SU-DHL-6 (cell line): ENCODE results near the gene RIPK3.
"Not testable (repeated sequence)": the region's sequence is repeated elsewhere in the genome, so short reads cannot be mapped to it uniquely, and the experiment has no call there.

Source experiments
- H2AFZ ChIP-seq: fragments of 200-600 bp; sonication (generic); 2 replicates; pipeline ENCODE4 v1.6.1; 2014; ENCODE audit warnings: low read depth, mild to moderate bottlenecking, moderate library complexity, mixed read lengths, antibody characterized with exemption, low read length; ENCODE audit not compliant: severe bottlenecking
- H3F3A ChIP-seq: fragments of 200-600 bp; shearing (Covaris generic); 2 replicates; pipeline ENCODE4 v1.6.0; 2016; ENCODE audit warnings: antibody characterized with exemption, mild to moderate bottlenecking; ENCODE audit not compliant: insufficient read depth
- H3K27ac ChIP-seq: fragments of 200-600 bp; sonication (generic); 2 replicates; pipeline ENCODE4 v1.5.1; 2016; ENCODE audit warnings: low read depth, mild to moderate bottlenecking, low read length, moderate library complexity, mixed read lengths
- H3K27me3 ChIP-seq: fragments of 200-600 bp; sonication (generic), shearing (Covaris generic); 2 replicates; pipeline ENCODE4 v1.6.0; 2014; ENCODE audit warnings: mild to moderate bottlenecking, low read length
- H3K36me3 ChIP-seq: fragments of 200-600 bp; sonication (generic); 2 replicates; pipeline ENCODE4 v1.6.1; 2014; ENCODE audit warnings: mild to moderate bottlenecking, low read length, mixed read lengths
- H3K4me2 ChIP-seq: fragments of 300-600, 200-600 bp; shearing (Covaris generic), sonication (generic); 2 replicates; pipeline ENCODE4 v1.6.0; 2014; ENCODE audit warnings: low read length, low read depth, mild to moderate bottlenecking; ENCODE audit not compliant: poor library complexity, severe bottlenecking
- H3K4me3 ChIP-seq: fragments of 200-600 bp; sonication (generic); 2 replicates; pipeline ENCODE4 v1.5.1; 2014; ENCODE audit warnings: antibody characterized with exemption, low read length, mild to moderate bottlenecking, mixed read lengths; ENCODE audit not compliant: insufficient read depth, poor library complexity, severe bottlenecking
- H3K79me2 ChIP-seq: fragments of 200-600 bp; sonication (generic); 2 replicates; pipeline ENCODE4 v1.6.1; 2014; ENCODE audit warnings: mild to moderate bottlenecking, low read length, moderate library complexity; ENCODE audit not compliant: insufficient read depth
- H3K9ac ChIP-seq: fragments of 200-600 bp; sonication (generic); 2 replicates; pipeline ENCODE4 v1.7.0; 2014; ENCODE audit warnings: mild to moderate bottlenecking, low read length
- H3K9me2 ChIP-seq: fragments of 200-600 bp; sonication (generic); replicated peaks from 2 replicates; pipeline ENCODE4 v1.6.1; 2014; ENCODE audit warnings: low read length; ENCODE audit not compliant: insufficient read depth
- H3K9me3 ChIP-seq: fragments of 200-600 bp; sonication (generic); 2 replicates; pipeline ENCODE4 v1.6.1; 2014; ENCODE audit warnings: low read length, mixed read lengths; ENCODE audit not compliant: insufficient read depth
- H4K20me1 ChIP-seq: fragments of 200-600 bp; sonication (generic); 2 replicates; pipeline ENCODE4 v1.6.1; 2014; ENCODE audit warnings: low read depth, mild to moderate bottlenecking, antibody characterized with exemption, low read length, moderate library complexity, mixed read lengths
- EZH2phosphoT487 ChIP-seq: fragments of 200-600 bp; sonication (generic), shearing (Covaris generic); conservative IDR thresholded peaks from 2 replicates; pipeline ENCODE4 v1.6.1; 2018; ENCODE audit warnings: mild to moderate bottlenecking, antibody characterized with exemption, low read length, moderate library complexity, mixed read lengths
- TF ChIP-seq, protein P1 (sequence below): fragments of 200-600 bp; sonication (generic); IDR thresholded peaks from one replicate; pipeline ENCODE4 v1.5.1; 2017; ENCODE audit warnings: antibody characterized with exemption, mild to moderate bottlenecking, low read length, moderate library complexity; ENCODE audit not compliant: insufficient read depth, poor library complexity, severe bottlenecking

The RIPK3 gene

DNA sequence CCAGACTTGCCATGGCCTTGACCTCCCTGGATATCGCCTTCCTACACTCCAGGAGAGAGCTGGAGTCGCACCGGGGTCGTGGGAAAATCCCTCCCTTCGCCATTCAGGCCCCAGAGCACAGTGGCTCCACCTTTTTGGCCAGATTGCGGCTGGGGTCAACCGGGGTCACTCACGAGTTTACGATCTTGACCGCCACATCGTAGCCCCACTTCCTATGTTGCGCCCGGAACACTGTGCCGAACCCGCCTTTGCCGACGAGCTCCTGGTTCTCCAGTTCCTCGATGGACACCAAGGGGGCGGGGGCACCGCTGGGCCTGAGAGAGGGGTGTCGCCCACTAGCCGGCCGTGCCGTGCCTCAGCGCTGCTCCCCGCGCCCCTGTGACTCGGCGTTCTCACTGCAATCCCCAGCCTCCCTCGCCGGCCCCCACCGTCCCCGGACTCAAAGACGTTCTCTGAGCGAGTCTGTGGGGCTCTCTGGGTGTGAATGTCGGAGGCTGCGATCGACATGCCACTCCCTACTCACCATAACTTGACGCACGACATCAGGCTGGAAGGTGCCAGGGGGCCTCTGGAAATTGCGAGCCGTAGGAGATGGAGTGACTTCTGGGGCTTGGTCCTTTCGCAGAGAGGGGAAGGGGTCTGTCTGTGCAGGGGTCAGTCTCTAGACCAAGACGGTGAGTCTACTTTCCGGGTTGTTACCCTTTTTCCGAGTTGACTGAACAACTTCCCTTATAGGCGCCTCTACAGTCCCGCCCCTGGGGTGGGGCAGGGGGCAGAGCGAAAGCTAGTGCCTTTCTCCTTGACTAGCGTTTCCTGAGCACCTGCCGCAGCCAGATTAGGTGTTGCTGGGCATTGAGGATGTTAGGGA is at the start of gene RIPK3:
RIPK3 (minus strand) TSS at position 708 of the 868 bp plus-strand sequence; CDS start at position 543, 165 bp downstream.
- Histone ChIP-seq H3K27me3 (no peaks in the 10 kb centered on the region), H3K27ac (no peak within 1 kb of the TSS), H3K4me3 (peak within 1 kb of the TSS; percentile 58), H3F3A (no peaks in the 10 kb centered on the region), H3K4me2 (peak within 1 kb of the TSS; percentile 73), H3K79me2 (no peaks in the 10 kb centered on the region), H2AFZ (peak within 1 kb of the TSS; percentile 98), H3K9ac (peak within 1 kb of the TSS; percentile 55), H3K9me3 (no peaks in the 10 kb centered on the region), H3K9me2 (no peaks in the 10 kb centered on the region), H4K20me1 (no peaks in the 10 kb centered on the region), H3K36me3 (no peaks in the 10 kb centered on the region)
- TF ChIP-seq, protein P1, sequence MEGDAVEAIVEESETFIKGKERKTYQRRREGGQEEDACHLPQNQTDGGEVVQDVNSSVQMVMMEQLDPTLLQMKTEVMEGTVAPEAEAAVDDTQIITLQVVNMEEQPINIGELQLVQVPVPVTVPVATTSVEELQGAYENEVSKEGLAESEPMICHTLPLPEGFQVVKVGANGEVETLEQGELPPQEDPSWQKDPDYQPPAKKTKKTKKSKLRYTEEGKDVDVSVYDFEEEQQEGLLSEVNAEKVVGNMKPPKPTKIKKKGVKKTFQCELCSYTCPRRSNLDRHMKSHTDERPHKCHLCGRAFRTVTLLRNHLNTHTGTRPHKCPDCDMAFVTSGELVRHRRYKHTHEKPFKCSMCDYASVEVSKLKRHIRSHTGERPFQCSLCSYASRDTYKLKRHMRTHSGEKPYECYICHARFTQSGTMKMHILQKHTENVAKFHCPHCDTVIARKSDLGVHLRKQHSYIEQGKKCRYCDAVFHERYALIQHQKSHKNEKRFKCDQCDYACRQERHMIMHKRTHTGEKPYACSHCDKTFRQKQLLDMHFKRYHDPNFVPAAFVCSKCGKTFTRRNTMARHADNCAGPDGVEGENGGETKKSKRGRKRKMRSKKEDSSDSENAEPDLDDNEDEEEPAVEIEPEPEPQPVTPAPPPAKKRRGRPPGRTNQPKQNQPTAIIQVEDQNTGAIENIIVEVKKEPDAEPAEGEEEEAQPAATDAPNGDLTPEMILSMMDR = no peak
- no peak for TF ChIP-seq EZH2phosphoT487

DNA sequence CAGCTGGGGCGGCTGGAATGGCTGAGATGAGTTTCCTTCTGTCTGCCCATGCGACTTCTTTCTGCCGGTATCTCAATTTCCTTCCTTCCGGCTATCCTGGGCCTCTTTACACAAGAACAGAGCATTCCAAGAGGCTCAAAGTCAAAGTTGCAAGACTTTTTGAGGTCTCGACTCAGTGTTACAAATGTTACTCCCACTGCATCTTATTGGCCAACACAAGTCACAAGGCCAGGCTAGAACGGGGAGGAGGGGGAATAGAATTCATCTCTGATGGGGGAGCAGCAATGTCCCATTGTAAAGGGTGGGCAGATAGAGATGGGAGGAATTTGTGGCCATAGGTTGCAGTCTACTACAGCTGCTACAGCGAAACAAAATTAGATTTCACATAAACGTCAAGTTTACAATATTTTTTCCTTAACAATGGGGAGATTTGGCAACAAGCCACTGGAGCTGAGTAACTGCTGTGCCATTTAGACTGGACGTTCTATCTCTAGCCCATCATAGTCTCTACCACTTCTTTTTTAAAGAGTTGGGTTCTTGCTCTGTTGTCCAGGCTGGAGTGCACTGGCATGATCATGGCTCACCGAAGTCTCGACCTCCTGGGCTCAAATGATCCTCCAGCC is 49.5 kb upstream of the RIPK3 start:
- no peaks in the 10 kb centered on the region for H3K36me3 ChIP-seq
- no peak overlapping the region for H3K27ac ChIP-seq
- no peak for TF ChIP-seq EZH2phosphoT487
- no peak overlapping the region for H3K4me3 ChIP-seq
- no peaks in the 10 kb centered on the region for H3K79me2 ChIP-seq
- no peak overlapping the region for H2AFZ ChIP-seq
- no peaks in the 10 kb centered on the region for H3F3A ChIP-seq
- no peaks in the 10 kb centered on the region for H4K20me1 ChIP-seq
- H3K9me3 ChIP-seq = no peaks in the 10 kb centered on the region
- no peak overlapping the region for H3K4me2 ChIP-seq
- H3K27me3 ChIP-seq = no peaks in the 10 kb centered on the region
- no peak overlapping the region for H3K9ac ChIP-seq
- H3K9me2 ChIP-seq = no peaks in the 10 kb centered on the region

DNA sequence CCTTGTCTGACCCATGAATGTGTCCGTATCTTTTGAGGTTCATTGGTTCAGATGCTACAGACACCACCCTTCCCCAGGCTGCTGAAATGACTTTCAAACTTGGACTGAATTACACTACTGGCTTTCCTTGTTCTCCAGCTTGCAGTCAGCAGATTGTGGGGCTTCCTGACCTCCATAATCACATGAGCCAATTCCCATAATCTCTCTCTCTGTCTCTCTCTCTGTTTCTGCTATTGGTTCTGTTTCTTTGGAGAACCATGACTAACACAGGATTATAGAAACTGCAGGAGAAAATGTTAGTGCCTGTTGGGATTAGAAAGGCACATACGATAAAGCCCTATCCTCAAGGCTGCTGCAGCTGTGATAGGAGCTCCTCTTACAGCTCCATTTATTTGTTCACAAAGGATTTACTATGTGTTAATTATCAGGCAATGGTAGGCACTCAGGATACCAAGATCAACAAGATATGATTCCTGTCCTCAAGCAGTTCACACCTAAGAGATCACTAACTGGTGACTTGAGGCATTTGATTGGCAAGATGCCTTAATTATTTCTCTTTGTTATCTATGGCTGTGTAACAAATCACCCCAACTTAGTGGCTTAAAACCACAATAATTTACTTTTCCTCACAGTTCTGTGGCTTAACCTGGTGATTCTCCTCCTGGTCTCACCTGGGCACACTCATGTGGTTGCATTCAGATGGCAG is 48.8 kb upstream of the RIPK3 start:
- Histone ChIP-seq H3K4me2 (no peak overlapping the region), H3K36me3 (no peaks in the 10 kb centered on the region), H3K9ac (no peak overlapping the region), H3K9me3 (no peaks in the 10 kb centered on the region), H4K20me1 (no peaks in the 10 kb centered on the region), H3F3A (no peaks in the 10 kb centered on the region), H3K27me3 (no peaks in the 10 kb centered on the region), H3K9me2 (no peaks in the 10 kb centered on the region), H3K27ac (no peak overlapping the region), H3K79me2 (no peaks in the 10 kb centered on the region), H2AFZ (no peak overlapping the region), H3K4me3 (no peak overlapping the region)
- no peak for TF ChIP-seq EZH2phosphoT487
- TF ChIP-seq, protein P1 = no peak

DNA sequence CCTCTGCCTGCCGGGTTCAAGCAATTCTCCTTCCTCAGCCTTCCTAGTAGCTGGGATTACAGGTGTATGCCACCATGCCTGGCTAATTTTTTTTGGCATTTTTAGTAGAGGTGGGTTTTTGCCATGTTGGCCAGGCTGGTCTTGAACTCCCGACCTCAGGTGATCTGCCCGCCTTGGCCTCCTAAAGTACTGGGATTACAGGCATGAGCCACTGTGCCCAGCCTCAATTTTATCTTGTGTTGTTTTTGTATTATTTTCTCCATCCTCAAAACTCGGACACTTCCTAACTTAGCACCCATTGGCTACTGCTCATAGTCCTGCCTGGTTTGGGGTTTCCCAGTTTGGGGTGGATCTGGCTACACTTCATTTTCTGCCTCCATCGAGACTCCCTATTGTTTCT is 47.8 kb upstream of the RIPK3 start:
- not testable (repeated sequence) for H3K79me2 ChIP-seq, H4K20me1 ChIP-seq, H3K4me3 ChIP-seq, H2AFZ ChIP-seq, H3F3A ChIP-seq, H3K36me3 ChIP-seq, H3K9me3 ChIP-seq, H3K27me3 ChIP-seq, H3K4me2 ChIP-seq, H3K9me2 ChIP-seq, H3K9ac ChIP-seq, H3K27ac ChIP-seq
